GM12878 (cell line): ENCODE data around the gene CBLB.
A peak's percentile ranks its signal among the peaks of the same experiment; 100 is the strongest.

Experiments used
- CTCF ChIP-seq, 3 experiments: IDR thresholded peaks in 2 of 3; conservative IDR thresholded peaks in 1 of 3; 2 replicates each; pipeline ENCODE4 v1.5.1; 2011; ENCODE audit warnings: low read depth in 3 of 3, low read length in 3 of 3, mild to moderate bottlenecking in 3 of 3, control low read depth in 2 of 3, moderate library complexity in 2 of 3, inconsistent platforms in 1 of 3, mixed read lengths in 1 of 3; ENCODE audit not compliant: control insufficient read depth in 2 of 3, insufficient read depth in 1 of 3; ENCODE audit errors: extremely low read depth in 1 of 3
- KDM1A ChIP-seq: fragments of 200-600 bp; sonication (generic); IDR thresholded peaks from 2 replicates; pipeline ENCODE4 v1.6.1; 2016; ENCODE audit warnings: borderline replicate concordance
- POLR2A ChIP-seq: IDR thresholded peaks from 2 replicates; pipeline ENCODE4 v1.6.1; 2011; ENCODE audit warnings: low read depth, mild to moderate bottlenecking, low read length
- SP1 ChIP-seq: IDR thresholded peaks from one replicate; pipeline ENCODE4 v1.6.1; 2011; ENCODE audit warnings: low read depth, low read length
- ZNF274 ChIP-seq: IDR thresholded peaks from one replicate; pipeline ENCODE4 v1.8.0; 2011; ENCODE audit not compliant: insufficient read length, insufficient read depth

GRCh38 chr3:105653868-105654267 is 214.9 kb downstream of the CBLB start:
- TF ChIP-seq CTCF (IDR thresholded peaks at IDR 0.05 in 2 of 3, conservative IDR thresholded peaks at IDR 0.05 in 1 of 3; ENCODE audit: control insufficient read depth in 2 of 3, extremely low read depth in 1 of 3, insufficient read depth in 1 of 3, low read depth in 3 of 3, low read length in 3 of 3), result no peak
- no peak for TF ChIP-seq KDM1A
- no peak for TF ChIP-seq SP1
- TF ChIP-seq ZNF274, result no peak
- TF ChIP-seq POLR2A, result peak; percentile 45; the same call in 1 of the 2 replicates
